ENCODE measurements around the gene RINT1.
"Not testable (repeated sequence)": the region's sequence is repeated elsewhere in the genome, so short reads cannot be mapped to it uniquely, and the experiment has no call there.

- not testable (repeated sequence) for TF ChIP-seq CTCF (IDR thresholded peaks at IDR 0.05; ENCODE audit: low read depth, low read length); EZH2phosphoT487 (IDR thresholded peaks at IDR 0.05; ENCODE audit: low read depth)
These were observed 16.4 kb upstream of the RINT1 start for GRCh38 chr7:105515610-105516009.
